OCI-LY7 (cell line): ENCODE data around the gene ANKH. TPM values are rescaled to one million over a fixed set of nuclear protein-coding genes. Genes with fewer than 3 reads are reported as not detected.

ENCODE experiments used
- BruUV-seq: library from RNA; stranded (reverse); fragments of 400-500 nt; replicated peaks from 2 replicates; lab custom pipeline; 2021; lab: Mats Ljungman, UMichigan
- CTCF ChIA-PET: fragments of 300-600 bp; sonication (Branson Sonifier 250); formaldehyde crosslinking; loops from one replicate; lab custom pipeline; 2022; ENCODE audit warnings: antibody characterized with exemption; ENCODE audit not compliant: unreplicated experiment; lab: Charles Lee
- POLR2A ChIA-PET: fragments of 300-600 bp; sonication (Branson Sonifier 250); formaldehyde crosslinking; loops from one replicate; lab custom pipeline; 2022; ENCODE audit warnings: antibody characterized with exemption; lab: Charles Lee
- DNase-seq: peaks from one replicate; pipeline ENCODE4 v3.0.0-alpha.2; 2015; ENCODE audit warnings: low spot score
- H2AFZ ChIP-seq: fragments of 200-600 bp; sonication (generic), shearing (Covaris generic); 2 replicates; pipeline ENCODE4 v1.6.1; 2014; ENCODE audit warnings: mild to moderate bottlenecking, antibody characterized with exemption, low read length, moderate library complexity
- H3K27ac ChIP-seq: fragments of 200-600 bp; sonication (generic); 2 replicates; pipeline ENCODE4 v1.5.1; 2014; ENCODE audit warnings: mixed run types, low read depth, mild to moderate bottlenecking, moderate library complexity, low read length, inconsistent platforms; ENCODE audit not compliant: poor library complexity, severe bottlenecking
- H3K36me3 ChIP-seq: fragments of 200-600 bp; sonication (generic); 2 replicates; pipeline ENCODE4 v1.6.1; 2014; ENCODE audit warnings: mild to moderate bottlenecking, antibody characterized with exemption, low read length, moderate library complexity, mixed read lengths; ENCODE audit not compliant: insufficient read depth
- H3K4me1 ChIP-seq: fragments of 200-600 bp; sonication (generic); 2 replicates; pipeline ENCODE4 v1.5.1; 2014; ENCODE audit warnings: mild to moderate bottlenecking, low read length; ENCODE audit not compliant: insufficient read depth, poor library complexity, severe bottlenecking
- H3K4me2 ChIP-seq: fragments of 200-600 bp; sonication (generic); 2 replicates; pipeline ENCODE4 v1.6.1; 2014; ENCODE audit warnings: mild to moderate bottlenecking, low read length
- H3K4me3 ChIP-seq: fragments of 200-600 bp; sonication (generic); 2 replicates; pipeline ENCODE4 v1.5.1; 2014; ENCODE audit warnings: mild to moderate bottlenecking, low read depth, low read length; ENCODE audit not compliant: poor library complexity, severe bottlenecking
- H3K79me2 ChIP-seq: fragments of 200-600 bp; sonication (generic); 2 replicates; pipeline ENCODE4 v1.6.1; 2016; ENCODE audit warnings: low read depth, mild to moderate bottlenecking, low read length, moderate library complexity, mixed read lengths; ENCODE audit not compliant: insufficient read depth
- H3K9me2 ChIP-seq: fragments of 200-600 bp; sonication (generic); 2 replicates; pipeline ENCODE4 v1.6.1; 2016; ENCODE audit warnings: mild to moderate bottlenecking, low read length, mixed read lengths; ENCODE audit not compliant: insufficient read depth
- H3K9me3 ChIP-seq: fragments of 200-600 bp; sonication (generic); 2 replicates; pipeline ENCODE4 v1.6.1; 2014; ENCODE audit warnings: mild to moderate bottlenecking, mixed run types, low read length, mixed read lengths
- H4K20me1 ChIP-seq: fragments of 200-600 bp; sonication (generic); 2 replicates; pipeline ENCODE4 v1.6.1; 2014; ENCODE audit warnings: mild to moderate bottlenecking, antibody characterized with exemption, low read length, moderate library complexity, mixed read lengths; ENCODE audit not compliant: insufficient read depth
- CTCF ChIP-seq: fragments of 200-600 bp; sonication (generic); conservative IDR thresholded peaks from 2 replicates; pipeline ENCODE4 v1.5.1; 2014; ENCODE audit warnings: mild to moderate bottlenecking, antibody characterized with exemption, low read length, moderate library complexity, mixed read lengths
- EZH2phosphoT487 ChIP-seq: fragments of 200-600 bp; sonication (generic); IDR thresholded peaks from 2 replicates; pipeline ENCODE4 v1.6.1; 2018; ENCODE audit warnings: low read depth, borderline replicate concordance, mild to moderate bottlenecking, mixed run types, antibody characterized with exemption, low read length, moderate library complexity, mixed read lengths
- intact Hi-C: fragments of 100-400 bp; cut with micrococcal nuclease; formaldehyde crosslinking; loops from one replicate; pipeline ENCODE4 v1.10.0; 2022; ENCODE audit not compliant: unreplicated experiment
- total RNA-seq, 2 experiments: library from RNA; depleted of rRNA in 1 of 2; stranded (reverse); fragments of >200 nt in 1 of 2; shearing (Covaris generic) in 1 of 2; gene quantifications; 2 replicates each; pipeline ENCODE4 v1.2.3, GENCODE V29; 2014 to 2022

Gene ANKH
- total RNA-seq, 2 experiments from 2014 or later, result 23.1 to 80.4 TPM

GRCh38 chr5:14917719-14918118 is 46.1 kb upstream of the ANKH start:
- Histone ChIP-seq H3K9me2 (no peaks in the 10 kb centered on the region), H3K27ac (no peak overlapping the region), H3K4me2 (no peak overlapping the region), H3K9me3 (no peaks in the 10 kb centered on the region), H3K36me3 (no peaks in the 10 kb centered on the region), H2AFZ (no peak overlapping the region), H3K4me3 (no peak overlapping the region), H3K4me1 (no peaks in the 10 kb centered on the region), H3K79me2 (no peaks in the 10 kb centered on the region), H4K20me1 (no peaks in the 10 kb centered on the region)
- TF ChIP-seq CTCF, result no peak
- no peak for TF ChIP-seq EZH2phosphoT487
- ChIA-PET POLR2A (no interaction called here), CTCF (no interaction called here)
- DNase-seq, result no peak
- BruUV-seq, result no TSS peak
- intact Hi-C loops, result no loop called here

GRCh38 chr5:14915291-14915952 is 43.8 kb upstream of the ANKH start:
- Histone ChIP-seq H4K20me1 (no peaks in the 10 kb centered on the region), H3K4me1 (no peaks in the 10 kb centered on the region), H3K4me2 (no peak overlapping the region), H3K9me2 (no peaks in the 10 kb centered on the region), H3K36me3 (no peaks in the 10 kb centered on the region), H3K79me2 (no peaks in the 10 kb centered on the region), H3K4me3 (no peak overlapping the region), H3K9me3 (no peaks in the 10 kb centered on the region), H2AFZ (no peak overlapping the region), H3K27ac (no peak overlapping the region)
- ChIA-PET POLR2A (no interaction called here), CTCF (no interaction called here)
- intact Hi-C loops, result no loop called here
- DNase-seq, result no peak
- no TSS peak for BruUV-seq
- TF ChIP-seq EZH2phosphoT487, result no peak
- TF ChIP-seq CTCF, result no peak

- Histone ChIP-seq H3K4me1 (no peaks in the 10 kb centered on the region), H3K36me3 (no peaks in the 10 kb centered on the region), H3K4me2 (no peak overlapping the region), H3K9me3 (no peaks in the 10 kb centered on the region), H3K9me2 (no peaks in the 10 kb centered on the region), H4K20me1 (no peaks in the 10 kb centered on the region), H2AFZ (no peak overlapping the region), H3K27ac (no peak overlapping the region), H3K4me3 (no peak overlapping the region), H3K79me2 (no peaks in the 10 kb centered on the region)
- no peak for DNase-seq
- POLR2A ChIA-PET, result no interaction called here
- intact Hi-C loops, result no loop called here
- BruUV-seq, result no TSS peak
- TF ChIP-seq CTCF (no peak), EZH2phosphoT487 (no peak)
- CTCF ChIA-PET, result no interaction called here
These were observed 43.2 kb upstream of the ANKH start for GRCh38 chr5:14914623-14915260.
